IPS-18a (cell line): ENCODE measurements around the gene OR14J1.
"Not testable (repeated sequence)": the region's sequence is repeated elsewhere in the genome, so short reads cannot be mapped to it uniquely, and the experiment has no call there.

Source experiments
- H3K27ac ChIP-seq: one replicate; pipeline ENCODE4 v1.5.1; 2013; ENCODE audit warnings: low read length
- H3K27me3 ChIP-seq: one replicate; pipeline ENCODE4 v1.6.1; 2013; ENCODE audit warnings: mild to moderate bottlenecking, low read length; ENCODE audit not compliant: control insufficient read depth, insufficient read depth
- H3K36me3 ChIP-seq: one replicate; pipeline ENCODE4 v1.6.1; 2013; ENCODE audit warnings: low read depth, low read length; ENCODE audit not compliant: control insufficient read depth
- H3K4me1 ChIP-seq: one replicate; pipeline ENCODE4 v1.6.1; 2013; ENCODE audit warnings: low read depth, low read length; ENCODE audit not compliant: control insufficient read depth
- H3K4me3 ChIP-seq: one replicate; pipeline ENCODE4 v1.5.1; 2013; ENCODE audit warnings: low read length
- H3K9ac ChIP-seq: one replicate; pipeline ENCODE4 v1.6.1; 2013; ENCODE audit warnings: mild to moderate bottlenecking, low read length, moderate library complexity
- H3K9me3 ChIP-seq: one replicate; pipeline ENCODE4 v1.6.1; 2013; ENCODE audit warnings: low read depth, low read length; ENCODE audit not compliant: control insufficient read depth

The OR14J1 gene

DNA sequence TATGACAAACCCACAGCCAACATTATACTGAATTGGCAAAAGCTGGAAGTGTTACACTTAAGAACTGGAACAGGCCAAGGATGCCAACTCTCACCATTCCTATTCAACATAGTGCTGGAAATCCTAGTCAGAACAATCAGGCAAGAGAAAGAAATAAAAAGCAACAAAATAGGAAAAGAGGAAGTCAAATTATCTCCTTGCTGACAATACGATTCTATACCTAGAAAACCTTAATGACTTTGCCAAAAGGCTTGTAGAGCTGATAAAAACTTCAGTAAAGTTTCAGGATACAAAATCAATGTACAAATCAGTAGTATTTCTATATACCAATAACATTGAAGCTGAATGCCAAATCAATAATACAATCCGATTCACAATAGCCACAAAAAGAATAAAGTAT, 34.8 kb downstream of the OR14J1 start:
- no peak overlapping the region for H3K4me3 ChIP-seq
- no peaks in the 10 kb centered on the region for H3K9me3 ChIP-seq
- H3K9ac ChIP-seq, result no peak overlapping the region
- no peak overlapping the region for H3K27ac ChIP-seq
- no peaks in the 10 kb centered on the region for H3K4me1 ChIP-seq
- H3K27me3 ChIP-seq, result no peaks in the 10 kb centered on the region
- no peaks in the 10 kb centered on the region for H3K36me3 ChIP-seq

DNA sequence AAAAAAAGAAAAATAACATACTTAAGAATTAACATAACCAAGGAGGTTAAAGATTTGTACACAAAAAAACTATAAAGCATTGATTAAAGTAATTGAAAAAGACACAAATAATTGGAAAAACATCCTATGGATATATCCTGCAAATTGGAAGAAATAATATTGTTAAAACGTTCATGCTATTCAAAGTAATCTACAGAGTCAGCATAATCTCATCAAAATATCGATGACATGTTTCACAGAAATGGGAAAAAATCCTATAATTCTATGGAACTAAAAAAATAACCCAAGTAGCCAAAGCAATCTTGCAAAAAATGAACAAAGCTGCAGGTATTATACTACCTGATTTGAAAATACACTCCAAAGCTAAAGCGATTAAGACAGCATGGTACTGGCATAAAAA, 43.9 kb downstream of the OR14J1 start:
- Histone ChIP-seq H3K4me3 (no peak overlapping the region), H3K9ac (no peak overlapping the region), H3K27me3 (no peaks in the 10 kb centered on the region), H3K27ac (no peak overlapping the region), H3K9me3 (no peaks in the 10 kb centered on the region), H3K4me1 (no peaks in the 10 kb centered on the region), H3K36me3 (no peaks in the 10 kb centered on the region)

DNA sequence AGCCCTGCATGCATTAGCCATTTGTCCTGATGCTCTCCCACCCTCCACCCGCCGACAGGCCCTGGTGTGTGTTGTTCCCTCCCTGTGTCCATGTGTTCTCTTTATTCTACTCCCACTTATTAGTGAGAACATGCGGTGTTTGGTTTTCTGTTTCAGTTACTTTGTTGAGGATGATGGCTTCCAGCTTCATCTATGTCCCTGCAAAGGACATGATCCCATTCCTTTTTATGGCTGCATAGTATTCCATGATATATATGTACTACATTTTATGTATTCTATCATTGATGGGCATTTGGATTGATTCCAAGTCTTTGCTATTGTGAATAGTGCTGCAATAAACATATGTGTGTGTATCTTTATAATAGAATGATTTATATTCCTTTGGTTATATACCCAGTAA, 47.8 kb downstream of the OR14J1 start:
- not testable (repeated sequence) for H3K4me1 ChIP-seq, H3K9ac ChIP-seq, H3K36me3 ChIP-seq, H3K27ac ChIP-seq, H3K9me3 ChIP-seq, H3K27me3 ChIP-seq, H3K4me3 ChIP-seq

DNA sequence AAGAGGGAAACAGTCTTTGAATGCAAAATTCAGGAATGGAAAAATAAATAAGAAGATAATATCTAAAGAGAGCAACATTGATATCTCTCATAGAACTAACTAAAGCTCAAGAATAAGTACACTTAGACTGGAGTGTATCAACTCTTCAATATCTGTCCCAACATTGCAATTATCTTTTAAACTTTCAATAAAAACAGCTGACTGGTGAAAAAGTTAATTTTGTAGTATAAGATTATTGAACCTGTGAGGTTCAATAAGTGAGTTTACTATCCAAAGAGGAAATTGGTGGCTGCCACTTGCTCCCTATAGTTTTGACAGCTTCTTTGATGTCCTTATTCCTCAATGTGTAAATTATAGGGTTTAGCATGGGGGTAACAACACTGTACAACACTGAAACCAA, 53.5 kb downstream of the OR14J1 start:
- H3K9ac ChIP-seq, result no peak overlapping the region
- H3K9me3 ChIP-seq, result no peaks in the 10 kb centered on the region
- H3K27ac ChIP-seq, result no peak overlapping the region
- H3K4me3 ChIP-seq, result no peak overlapping the region
- no peaks in the 10 kb centered on the region for H3K27me3 ChIP-seq
- H3K4me1 ChIP-seq, result no peaks in the 10 kb centered on the region
- H3K36me3 ChIP-seq, result no peaks in the 10 kb centered on the region

DNA sequence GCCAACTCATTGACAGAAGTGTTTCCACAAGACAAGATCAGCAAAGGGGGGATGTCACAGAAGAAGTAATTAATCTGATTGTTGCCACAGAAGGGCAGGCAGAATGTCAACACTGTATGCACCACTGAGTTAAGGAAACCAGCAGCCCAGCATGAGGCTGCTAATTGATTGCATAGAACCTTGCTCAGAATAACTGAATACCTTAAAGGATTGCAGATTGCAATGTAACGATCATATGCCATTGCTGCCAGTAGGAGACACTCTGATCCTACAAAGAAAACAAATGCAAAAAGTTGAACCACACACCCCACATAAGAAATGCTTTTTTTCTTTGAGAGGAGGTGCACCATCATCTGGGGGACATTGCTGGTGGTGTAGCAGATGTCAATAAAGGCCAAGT, 54.1 kb downstream of the OR14J1 start:
- no peak overlapping the region for H3K27ac ChIP-seq
- H3K9ac ChIP-seq, result no peak overlapping the region
- H3K4me3 ChIP-seq, result no peak overlapping the region
- no peaks in the 10 kb centered on the region for H3K36me3 ChIP-seq
- no peaks in the 10 kb centered on the region for H3K9me3 ChIP-seq
- H3K27me3 ChIP-seq, result no peaks in the 10 kb centered on the region
- no peaks in the 10 kb centered on the region for H3K4me1 ChIP-seq
